HepG2 (cell line): ENCODE measurements around the gene PARP15. TPM values are rescaled to one million over a fixed set of nuclear protein-coding genes. Genes with fewer than 3 reads are reported as not detected.

Experiments
- ADNP ChIP-seq: sonication (generic); formaldehyde crosslinking; IDR thresholded peaks from 2 replicates; pipeline ENCODE4 v1.4.0; 2020; ENCODE audit warnings: missing genetic modification reagents
- ATF5 ChIP-seq: sonication (generic); formaldehyde crosslinking; IDR thresholded peaks from 2 replicates; pipeline ENCODE4 v1.4.0; 2020; ENCODE audit warnings: mild to moderate bottlenecking, low read depth, missing genetic modification reagents
- CCAR2 ChIP-seq: fragments of 200-400 bp; formaldehyde crosslinking; optimal IDR thresholded peaks from 2 replicates; pipeline ENCODE3; 2018; ENCODE audit warnings: low read depth, mild to moderate bottlenecking, low read length, moderate library complexity
- CREBL2 ChIP-seq: sonication (generic); formaldehyde crosslinking; IDR thresholded peaks from 2 replicates; pipeline ENCODE4 v1.8.1; 2023; ENCODE audit warnings: missing genetic modification reagents, mild to moderate bottlenecking, borderline replicate concordance
- HBP1 ChIP-seq: IDR thresholded peaks from 2 replicates; pipeline ENCODE4 v1.6.1; 2016; ENCODE audit warnings: low read depth, control low read depth
- LCORL ChIP-seq, 2 experiments: fragments of 450-650 bp in 1 of 2; sonication (generic) in 1 of 2; formaldehyde crosslinking in 1 of 2; IDR thresholded peaks; 2 replicates each; pipeline versions ENCODE4 v1.5.0 to v1.6.1; 2017 to 2020; ENCODE audit warnings: antibody characterized with exemption in 1 of 2, missing genetic modification reagents in 1 of 2
- MAF1 ChIP-seq: sonication (generic); formaldehyde crosslinking; IDR thresholded peaks from 2 replicates; pipeline ENCODE4 v1.5.0; 2020; ENCODE audit warnings: missing genetic modification reagents, borderline replicate concordance
- MLX ChIP-seq: IDR thresholded peaks from 2 replicates; pipeline ENCODE4 v1.6.1; 2016
- NR1H2 ChIP-seq: sonication (generic); formaldehyde crosslinking; IDR thresholded peaks from 2 replicates; pipeline ENCODE4 v1.8.1; 2022; ENCODE audit warnings: low read depth, missing genetic modification reagents, borderline replicate concordance
- PAX8 ChIP-seq: sonication (generic); formaldehyde crosslinking; IDR thresholded peaks from 2 replicates; pipeline ENCODE4 v1.8.0; 2022; ENCODE audit warnings: mild to moderate bottlenecking, missing genetic modification reagents, borderline replicate concordance
- RBFOX2 ChIP-seq: fragments of 200-400 bp; formaldehyde crosslinking; IDR thresholded peaks from 2 replicates; pipeline ENCODE4 v1.6.1; 2017; ENCODE audit warnings: low read depth, mild to moderate bottlenecking, low read length
- SIN3B ChIP-seq: fragments of 150-350 bp; IDR thresholded peaks from 2 replicates; pipeline ENCODE4 v1.6.1; 2014; ENCODE audit warnings: low read length
- ZNF101 ChIP-seq: sonication (generic); formaldehyde crosslinking; IDR thresholded peaks from 2 replicates; pipeline ENCODE4 v1.4.0; 2020; ENCODE audit warnings: mild to moderate bottlenecking, low read depth, missing genetic modification reagents, borderline replicate concordance
- ZNF318 ChIP-seq: sonication (generic); formaldehyde crosslinking; IDR thresholded peaks from 2 replicates; pipeline ENCODE4 v1.4.0; 2020; ENCODE audit warnings: mild to moderate bottlenecking, missing genetic modification reagents
- ZNF574 ChIP-seq: sonication (generic); formaldehyde crosslinking; IDR thresholded peaks from 2 replicates; pipeline ENCODE4 v1.4.0; 2020; ENCODE audit warnings: missing genetic modification reagents
- polyA plus RNA-seq, 8 experiments: library from polyadenylated mRNA; depleted of rRNA in 3 of 8; stranded (reverse) in 7 of 8; unstranded in 1 of 8; fragments of >200 nt; fragmentation: Illumina TruSeq in 4 of 8; extraction: Trizol in 4 of 8; gene quantifications; 2 replicates each; pipeline versions ENCODE4 v1.2.1 to v1.2.3, GENCODE V29; 2011 to 2016; ENCODE audit warnings: low read depth in 4 of 8, missing spikeins in 1 of 8, mixed read lengths in 1 of 8; ENCODE audit not compliant: insufficient read depth in 1 of 8
- total RNA-seq, 5 experiments: library from RNA; depleted of rRNA; stranded (reverse); fragments of >200 nt; fragmentation: Illumina TruSeq; extraction: Trizol; gene quantifications; 2 replicates each; pipeline ENCODE4 v1.2.3, GENCODE V29; 2016; ENCODE audit warnings: low read depth in 1 of 5

PARP15 gene
- total and polyA plus RNA-seq, 2 of the 13 experiments (the other 11 are each of a cell fraction or from before 2014, with no cell fraction given): 0.02 TPM; not detected in 1

GRCh38 chr3:122572940-122573412 lies 4.5 kb upstream of the PARP15 start (continued):
- TF ChIP-seq ADNP (no peak), LCORL (IDR thresholded peaks at IDR 0.05) (peak; percentile 55; the same call in 1 of the 2 replicates), LCORL (CRISPR knock-in tag; IDR thresholded peaks at IDR 0.05) (peak; percentile 80), SIN3B (no peak), HBP1 (CRISPR knock-in tag) (no peak), MLX (CRISPR knock-in tag) (no peak), ZNF101 (no peak), NR1H2 (CRISPR knock-in tag) (no peak), PAX8 (CRISPR knock-in tag) (no peak), RBFOX2 (no peak), ATF5 (no peak), CCAR2 (no peak), MAF1 (CRISPR knock-in tag) (no peak), ZNF574 (CRISPR knock-in tag) (no peak), CREBL2 (CRISPR knock-in tag) (no peak), ZNF318 (CRISPR knock-in tag) (no peak)
